ENCODE results near the gene YTHDF1.

DNA sequence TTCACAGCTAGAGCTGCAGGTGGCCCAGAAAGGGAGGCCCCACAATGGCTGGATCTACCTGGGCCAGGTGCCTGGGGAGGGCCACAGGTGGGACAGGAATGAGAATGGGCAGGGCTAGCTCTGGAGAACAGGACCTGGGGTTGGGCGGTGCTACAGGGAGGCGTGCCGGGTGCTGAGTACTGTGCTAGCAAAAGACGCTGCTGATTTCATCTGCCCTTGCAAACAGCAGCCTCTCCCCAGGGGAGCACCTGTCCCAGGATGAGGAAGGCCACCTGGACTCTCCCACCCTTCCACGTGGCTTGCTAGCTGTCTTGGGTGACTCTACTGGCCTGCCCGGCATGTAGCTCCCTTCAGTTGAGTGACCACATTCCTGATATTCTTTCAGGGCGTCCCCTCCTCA is 6.6 kb upstream of the YTHDF1 start:
- TF ChIP-seq EP300 (IDR thresholded peaks at IDR 0.05), result no peak
- TF ChIP-seq CTCF (IDR thresholded peaks at IDR 0.05), result no peak
